ENCODE measurements around the gene SUMO4. TPM values are rescaled to one million over a fixed set of nuclear protein-coding genes. Genes with fewer than 3 reads are reported as not detected.

Gene SUMO4
- total RNA-seq, 3 donors from 2014 or later, result 1.7 to 3.6 (median 2.7) TPM

- intact Hi-C loops (cut with DNase I, micrococcal nuclease), result no loop called here
- H3K36me3 ChIP-seq (ENCODE audit: low read depth), result no peaks in the 10 kb centered on the region
- no peak for TF ChIP-seq CTCF (IDR thresholded peaks at IDR 0.05)
- H3K9me3 ChIP-seq, result no peaks in the 10 kb centered on the region
- DNase-seq (no peak), ATAC-seq (no peak)
- H3K4me1 ChIP-seq (ENCODE audit: low read depth), result peaks cover 3% of the 10 kb centered on the region
- no peak overlapping the region for H3K4me3 ChIP-seq
Measured at GRCh38 chr6:149425754-149426153, 25.7 kb downstream of the SUMO4 start.

GRCh38 chr6:149428606-149429005, 28.5 kb downstream of the SUMO4 start:
- no peak for TF ChIP-seq CTCF (IDR thresholded peaks at IDR 0.05)
- Histone ChIP-seq H3K9me3 (no peaks in the 10 kb centered on the region), H3K36me3 (ENCODE audit: low read depth) (no peaks in the 10 kb centered on the region), H3K4me1 (ENCODE audit: low read depth) (peaks cover 3% of the 10 kb centered on the region), H3K4me3 (no peak overlapping the region)
- DNase-seq, result no peak
- intact Hi-C loops (cut with DNase I, micrococcal nuclease), result no loop called here
- no peak for ATAC-seq

- Histone ChIP-seq H3K36me3 (ENCODE audit: low read depth) (no peaks in the 10 kb centered on the region), H3K9me3 (no peaks in the 10 kb centered on the region), H3K4me3 (no peak overlapping the region), H3K4me1 (ENCODE audit: low read depth) (no peaks in the 10 kb centered on the region)
- intact Hi-C loops (cut with DNase I, micrococcal nuclease), result loop anchor here (2.0 to 5.0 kb wide), 3 partner anchors 347 to 402 kb away; no protein-coding TSS in a partner anchor
- no peak for DNase-seq
- TF ChIP-seq CTCF (IDR thresholded peaks at IDR 0.05), result no peak
- no peak for ATAC-seq
Measured at GRCh38 chr6:149429427-149430360, 29.6 kb downstream of the SUMO4 start.

- Histone ChIP-seq H3K4me1 (ENCODE audit: low read depth) (no peaks in the 10 kb centered on the region), H3K36me3 (ENCODE audit: low read depth) (no peaks in the 10 kb centered on the region), H3K9me3 (no peaks in the 10 kb centered on the region), H3K4me3 (no peak overlapping the region)
- DNase-seq, result peak; percentile 87 to 97 (median 91)
- intact Hi-C loops (cut with DNase I, micrococcal nuclease), result loop anchor here (2.0 to 5.0 kb wide), 4 partner anchors 349 to 405 kb away; no protein-coding TSS in a partner anchor
- ATAC-seq, result peak; percentile 97
- TF ChIP-seq CTCF (IDR thresholded peaks at IDR 0.05), result peak; percentile 76
Measured at GRCh38 chr6:149431905-149432775, 32.1 kb downstream of the SUMO4 start.

GRCh38 chr6:149433405-149433804, 33.3 kb downstream of the SUMO4 start:
- Histone ChIP-seq H3K4me3 (no peak overlapping the region), H3K36me3 (ENCODE audit: low read depth) (no peaks in the 10 kb centered on the region), H3K4me1 (ENCODE audit: low read depth) (no peaks in the 10 kb centered on the region), H3K9me3 (no peaks in the 10 kb centered on the region)
- no peak for TF ChIP-seq CTCF (IDR thresholded peaks at IDR 0.05)
- ATAC-seq, result no peak
- intact Hi-C loops (cut with DNase I, micrococcal nuclease), result loop anchor here (2.0 to 5.0 kb wide), 3 partner anchors 351 to 406 kb away; no protein-coding TSS in a partner anchor
- DNase-seq, result no peak
